Measurements from ENCODE around the gene TBC1D23.
"Not testable (repeated sequence)": the region's sequence is repeated elsewhere in the genome, so short reads cannot be mapped to it uniquely, and the experiment has no call there.

Gene TBC1D23

DNA sequence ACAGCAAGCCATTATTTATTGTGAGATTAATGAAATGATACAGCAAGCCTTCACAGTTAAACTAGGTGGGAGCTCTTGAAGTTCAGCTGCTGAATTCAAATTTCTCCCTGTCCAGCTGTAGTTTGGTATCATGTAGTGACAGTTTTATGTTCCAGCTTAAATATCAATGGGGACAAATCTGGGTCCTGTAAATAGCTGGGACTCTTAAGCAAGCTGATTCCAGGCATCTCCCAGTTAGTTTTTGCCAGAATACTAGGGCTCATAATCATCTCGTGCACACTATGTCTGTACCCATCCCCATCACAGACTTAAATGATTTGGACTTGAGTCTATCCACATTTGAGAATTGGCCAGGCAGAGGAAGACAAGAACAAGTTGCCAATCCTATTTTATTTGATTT is 45.9 kb downstream of the TBC1D23 start:
- DNase-seq (ENCODE audit: low read depth), result no peak

DNA sequence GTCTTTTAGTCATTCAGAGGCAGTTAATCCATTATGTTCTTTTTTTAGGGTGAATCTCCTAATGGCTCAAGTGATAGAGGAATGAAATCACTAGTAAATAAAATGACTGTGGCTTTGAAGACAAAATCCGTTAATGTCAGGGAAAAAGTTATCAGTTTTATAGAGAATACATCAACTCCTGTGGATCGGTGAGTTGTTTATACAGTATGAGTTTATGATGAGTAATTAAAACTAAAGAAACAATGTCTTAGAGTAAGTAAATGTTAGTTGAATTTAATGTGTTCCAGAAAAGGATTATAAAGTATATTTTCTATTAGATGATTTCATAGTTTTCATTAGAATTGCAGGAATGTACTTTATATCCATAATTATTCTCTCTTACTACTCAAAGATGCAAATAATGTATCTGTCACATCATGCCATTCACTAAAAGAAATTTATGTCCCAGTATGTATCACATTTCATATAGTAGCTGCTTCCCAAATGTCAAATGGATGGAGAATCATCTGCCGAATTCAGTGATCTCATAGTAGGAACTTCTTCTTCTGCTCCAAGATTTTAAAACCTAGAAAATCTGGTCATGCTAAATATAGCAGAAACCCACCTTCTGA is 49.7 kb downstream of the TBC1D23 start:
- DNase-seq (ENCODE audit: low read depth), result no peak

DNA sequence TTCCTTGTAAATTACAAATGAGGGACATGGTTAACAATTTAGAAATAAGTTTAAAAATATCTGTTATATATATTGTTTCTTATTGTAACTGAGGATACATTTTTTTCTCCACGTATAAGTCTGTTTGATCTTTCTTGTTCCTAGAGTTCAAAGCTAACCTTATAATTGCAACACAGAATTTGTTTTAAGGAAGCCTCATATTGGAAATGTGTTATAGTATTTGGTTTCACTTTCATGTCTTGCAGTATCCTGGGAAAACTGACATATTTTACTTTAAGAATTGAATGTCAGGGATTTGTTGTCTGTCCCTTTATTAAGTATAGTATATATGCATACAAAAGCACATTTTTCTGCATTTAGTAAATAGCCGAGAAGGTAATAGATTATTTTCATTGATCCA is 50.2 kb downstream of the TBC1D23 start:
- DNase-seq (ENCODE audit: low read depth), result no peak

DNA sequence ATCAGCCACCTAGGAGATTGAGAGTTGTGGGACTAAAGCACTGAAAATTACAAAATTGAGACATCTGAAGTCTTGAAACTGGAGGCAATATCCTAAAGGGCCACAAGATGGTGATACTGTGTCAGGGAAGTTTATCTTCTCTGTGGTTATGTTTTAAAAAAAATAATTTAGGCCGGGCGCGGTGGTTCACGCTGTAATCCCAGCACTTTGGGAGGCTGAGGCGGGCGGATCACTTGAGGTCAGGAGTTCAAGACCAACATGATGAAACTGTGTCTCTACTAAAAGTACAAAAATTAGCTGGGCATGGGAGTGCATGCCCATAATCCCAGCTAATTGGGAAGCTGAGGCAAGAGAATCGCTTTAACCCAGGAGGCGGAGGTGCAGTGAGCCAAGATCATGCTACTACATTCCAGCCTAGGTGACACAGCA is 55.9 kb downstream of the TBC1D23 start:
- DNase-seq (ENCODE audit: low read depth), result peak; percentile 65

DNA sequence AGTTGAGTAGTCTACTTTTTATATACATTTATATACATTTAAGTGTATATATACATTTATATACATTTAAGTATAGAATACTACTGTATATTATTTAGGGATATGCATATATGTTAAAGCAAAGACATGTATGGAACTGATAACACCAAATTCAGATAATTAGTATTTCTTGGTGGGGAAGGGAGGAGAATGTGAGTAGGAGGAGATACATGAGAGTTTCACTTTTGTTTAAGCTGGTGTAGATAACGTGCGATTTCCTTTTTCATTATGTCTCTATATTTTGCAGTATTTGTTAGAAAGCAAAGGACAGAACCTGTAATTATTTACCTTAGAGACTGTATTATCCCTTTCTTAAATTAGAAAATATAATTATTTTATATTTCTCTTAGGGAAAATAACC is 57.1 kb downstream of the TBC1D23 start:
- no peak for DNase-seq (ENCODE audit: low read depth)

DNA sequence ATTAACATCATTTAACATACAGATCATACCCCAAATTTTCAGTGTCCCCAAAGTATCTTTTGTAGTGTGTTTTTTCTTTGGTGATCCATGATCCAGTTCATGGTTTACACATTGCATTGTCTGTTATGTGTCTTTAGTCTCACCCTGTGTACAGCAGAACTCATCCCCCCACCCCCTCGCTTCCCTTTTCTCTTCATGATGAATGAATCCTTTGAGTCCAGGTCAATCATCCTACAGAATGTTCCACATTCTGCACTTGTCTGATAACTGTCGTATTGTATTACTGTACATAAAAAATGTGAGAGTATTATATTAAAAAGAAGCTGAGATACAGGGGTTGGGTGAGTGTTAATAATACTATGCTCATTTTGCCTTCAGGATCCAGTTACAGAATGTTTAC is 59.2 kb downstream of the TBC1D23 start:
- no peak for DNase-seq (ENCODE audit: low read depth)

DNA sequence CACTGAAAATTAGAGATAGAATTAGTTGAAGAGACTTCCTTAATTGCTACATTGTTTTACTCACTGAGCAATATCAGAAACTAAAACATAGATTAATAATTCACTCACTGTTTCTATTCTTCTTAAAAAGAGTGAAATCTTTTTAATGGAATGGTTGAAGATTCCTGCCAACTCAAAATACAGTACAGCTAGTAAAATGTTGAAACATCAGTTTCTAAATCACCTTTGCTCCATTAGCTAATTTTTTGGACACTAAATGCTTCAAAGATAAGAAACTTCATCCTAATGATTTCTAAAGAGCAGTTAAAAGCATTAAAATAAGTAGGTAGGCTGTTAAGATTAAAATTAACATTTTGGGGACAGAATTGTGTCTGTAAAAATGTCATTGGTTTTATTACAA is 63.3 kb downstream of the TBC1D23 start:
- DNase-seq (ENCODE audit: low read depth), result no peak

DNA sequence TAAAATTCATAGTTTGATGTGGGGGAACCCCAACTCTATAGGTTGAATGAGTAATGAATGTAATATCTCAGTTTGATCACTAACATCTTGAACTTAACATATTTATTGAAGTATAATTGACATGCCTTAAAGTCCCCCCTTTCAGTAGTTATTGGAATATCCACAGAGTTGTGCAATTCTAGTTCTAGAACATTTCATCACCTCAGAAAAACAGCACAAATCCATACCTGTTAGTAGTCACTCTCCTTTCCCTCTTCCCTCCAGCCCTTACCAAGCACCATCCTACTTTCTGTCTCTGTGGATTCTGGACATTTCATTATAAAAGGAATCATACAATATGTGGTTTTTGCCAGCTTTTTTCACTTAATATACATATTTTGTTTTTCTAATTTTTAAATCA is 65.0 kb downstream of the TBC1D23 start:
- DNase-seq (ENCODE audit: low read depth), result no peak

DNA sequence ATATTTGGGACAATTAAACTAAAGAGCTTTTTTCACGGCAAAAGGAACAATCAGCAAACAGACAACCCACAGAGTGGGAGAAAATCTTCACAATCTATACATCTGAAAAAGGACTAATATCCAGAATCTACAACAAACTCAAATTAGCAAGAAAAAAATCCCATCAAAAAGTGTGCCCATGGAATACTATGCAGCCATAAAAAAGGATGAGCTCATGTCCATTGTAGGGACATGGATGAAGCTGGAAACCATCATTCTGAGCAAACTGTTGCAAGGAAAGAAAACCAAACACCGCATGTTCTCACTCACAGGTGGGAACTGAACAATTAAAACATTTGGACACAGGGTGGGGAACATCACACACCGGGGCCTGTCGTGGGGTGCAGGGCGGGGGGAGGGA is 66.6 kb downstream of the TBC1D23 start:
- not testable (repeated sequence) for DNase-seq (ENCODE audit: low read depth)

DNA sequence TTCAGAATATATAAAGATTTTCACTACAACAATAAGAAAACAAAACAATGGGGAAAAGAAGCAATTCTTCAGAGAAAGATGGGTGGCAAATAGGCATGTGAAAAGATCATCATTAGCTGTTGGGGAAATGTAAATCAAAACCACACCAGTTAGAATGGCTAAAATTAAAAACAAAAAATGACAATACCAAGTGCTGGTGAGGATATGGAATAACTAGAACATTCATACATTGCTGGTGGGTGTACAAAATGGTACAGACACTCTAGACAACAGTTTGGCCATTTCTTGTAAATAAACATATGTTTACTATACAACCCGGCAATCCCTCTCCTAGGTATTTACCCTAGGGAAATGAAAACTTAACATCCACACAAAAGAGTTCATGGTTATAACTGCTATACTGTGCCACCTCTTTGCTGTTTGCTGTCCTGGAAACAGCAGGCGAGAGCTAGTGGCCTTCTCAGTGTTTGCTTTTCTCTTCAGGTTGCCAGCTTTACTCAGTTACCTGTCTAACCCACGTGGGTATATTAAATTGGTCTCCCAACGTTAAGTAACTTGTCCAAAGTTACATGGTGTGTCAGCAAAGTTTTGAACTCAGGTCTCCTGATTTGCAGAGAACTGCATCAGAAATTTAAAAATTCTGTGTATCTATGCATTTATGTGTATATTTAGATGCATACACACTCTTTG is 69.2 kb downstream of the TBC1D23 start:
- DNase-seq (ENCODE audit: low read depth), result no peak

DNA sequence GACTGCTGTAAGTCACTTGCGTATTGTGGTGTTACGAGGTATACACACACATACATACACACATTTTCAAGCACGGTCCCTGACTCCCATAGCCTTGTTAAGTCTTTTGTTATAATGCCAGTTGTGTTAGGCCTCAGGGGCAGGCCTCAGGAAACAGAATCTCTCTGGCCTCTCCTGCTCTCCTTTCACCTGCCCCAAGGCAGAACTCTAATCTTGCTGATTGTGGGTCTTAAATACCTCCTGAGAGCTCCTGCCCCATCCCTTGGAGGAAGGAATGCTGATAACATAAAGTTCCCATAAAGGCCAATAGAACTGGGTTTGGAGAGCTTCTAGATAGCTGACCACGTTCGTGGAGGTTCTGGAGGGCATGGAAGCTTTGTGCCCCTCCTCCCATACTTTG is 69.9 kb downstream of the TBC1D23 start:
- no peak for DNase-seq (ENCODE audit: low read depth)

DNA sequence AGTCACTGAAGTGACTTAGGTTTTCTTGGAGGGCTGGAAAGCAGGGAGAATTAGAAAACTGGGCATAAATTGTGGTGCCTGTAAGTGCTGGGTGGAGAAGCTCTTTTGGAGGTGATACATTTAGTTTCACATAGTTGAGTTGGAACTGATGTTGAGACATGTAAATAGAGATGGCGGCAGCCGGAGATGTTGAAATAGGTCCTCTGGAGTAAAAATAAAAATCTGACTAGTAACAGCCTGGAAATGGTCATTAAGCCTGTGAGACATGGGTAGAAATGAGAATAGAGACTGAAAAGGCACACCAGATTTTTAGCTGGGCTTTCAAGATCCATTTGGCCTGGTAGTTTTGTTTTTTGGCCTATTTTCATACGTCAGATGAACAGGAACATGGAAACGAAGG is 70.9 kb downstream of the TBC1D23 start:
- no peak for DNase-seq (ENCODE audit: low read depth)

DNA sequence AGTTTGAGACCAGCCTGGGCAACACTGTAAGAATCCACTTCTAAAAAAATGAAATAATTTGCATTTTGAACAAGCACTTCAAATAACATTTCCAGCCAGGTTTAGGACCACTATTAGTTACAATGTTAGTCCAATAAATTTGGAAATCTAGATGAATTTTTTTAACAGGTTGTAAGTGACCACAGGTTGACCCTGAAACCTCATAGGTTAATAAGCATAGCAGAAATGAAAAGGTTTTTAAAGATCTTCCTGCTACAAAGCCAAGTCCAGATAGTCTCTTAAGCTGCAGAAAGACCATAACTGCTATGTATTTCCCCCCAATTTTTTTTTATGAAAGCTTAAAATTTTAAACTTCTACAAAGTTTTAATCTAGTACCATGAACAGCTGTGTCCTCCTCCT is 72.3 kb downstream of the TBC1D23 start:
- DNase-seq (ENCODE audit: low read depth), result no peak

DNA sequence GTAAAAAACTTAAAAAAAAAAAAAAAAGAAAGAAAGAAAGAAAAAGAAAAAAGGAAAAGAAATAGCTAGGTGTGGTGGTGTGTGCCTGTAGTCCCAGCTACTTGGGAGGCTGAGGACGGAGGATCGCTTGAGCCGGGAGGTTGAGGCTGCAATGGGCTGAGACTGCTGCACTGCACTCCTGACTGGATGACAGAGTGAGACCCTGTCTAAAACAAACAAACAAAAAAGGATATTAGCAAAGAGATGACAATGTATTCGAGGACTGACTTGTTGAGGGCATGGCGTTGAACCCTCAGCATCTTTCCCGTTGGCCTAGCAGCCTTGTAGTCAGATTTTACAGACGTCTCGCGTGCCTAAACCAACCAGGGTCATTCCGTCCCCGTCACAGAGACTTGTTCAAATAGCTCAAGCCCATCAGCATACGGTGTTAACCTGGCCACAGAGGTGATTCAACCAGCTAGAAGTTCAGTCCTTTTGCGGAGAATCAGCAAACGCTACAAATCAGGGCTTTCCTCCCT is 73.2 kb downstream of the TBC1D23 start:
- no peak for DNase-seq (ENCODE audit: low read depth)

DNA sequence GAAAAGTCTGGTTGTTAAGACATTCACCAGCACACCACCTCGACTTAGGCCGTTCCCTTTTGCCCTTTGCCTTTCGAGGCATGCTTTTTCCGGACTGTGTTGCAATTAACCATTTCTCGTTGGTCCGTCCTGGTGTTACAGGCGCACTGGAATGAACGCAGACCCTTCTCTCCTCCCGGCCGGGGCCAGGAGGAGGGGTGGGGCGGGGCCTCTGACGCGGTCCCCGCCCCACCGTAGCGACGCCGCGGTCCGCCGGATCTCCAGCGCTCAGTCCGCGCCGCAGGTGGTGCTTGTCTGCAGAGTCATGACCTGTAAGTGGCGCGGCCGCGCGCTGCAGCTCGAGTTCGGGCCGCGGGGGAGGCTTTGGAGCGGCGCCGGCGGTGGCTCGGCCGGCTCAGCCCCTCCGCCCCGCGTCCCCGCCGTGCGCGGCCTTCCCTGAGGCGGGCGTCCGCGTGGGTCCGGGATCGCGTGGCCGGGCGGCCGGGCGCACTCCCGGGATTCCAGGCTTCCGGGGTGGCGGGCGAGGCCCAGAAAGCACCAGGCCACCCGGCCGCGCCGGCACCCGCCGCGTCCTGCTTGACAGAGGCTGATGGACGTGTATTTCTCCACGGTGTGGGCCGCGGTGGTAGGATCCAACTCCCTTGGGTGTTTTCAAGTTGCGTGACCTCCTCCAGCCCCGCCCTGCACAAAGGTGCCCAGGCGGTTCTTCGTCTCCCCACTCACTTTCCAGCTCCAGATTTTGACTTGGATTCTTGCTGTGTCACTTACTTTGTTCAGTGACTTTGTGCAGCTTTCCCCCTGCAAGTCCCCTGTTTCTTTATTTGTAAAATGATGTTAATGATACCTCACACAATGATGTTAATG is 73.9 kb downstream of the TBC1D23 start, which contains the start of gene NIT2:
TSS of gene NIT2 (plus strand) at position 270 of the 864 bp plus-strand sequence. CDS start at position 305, 35 bp downstream.
- peak; percentile 49 for DNase-seq (ENCODE audit: low read depth)

DNA sequence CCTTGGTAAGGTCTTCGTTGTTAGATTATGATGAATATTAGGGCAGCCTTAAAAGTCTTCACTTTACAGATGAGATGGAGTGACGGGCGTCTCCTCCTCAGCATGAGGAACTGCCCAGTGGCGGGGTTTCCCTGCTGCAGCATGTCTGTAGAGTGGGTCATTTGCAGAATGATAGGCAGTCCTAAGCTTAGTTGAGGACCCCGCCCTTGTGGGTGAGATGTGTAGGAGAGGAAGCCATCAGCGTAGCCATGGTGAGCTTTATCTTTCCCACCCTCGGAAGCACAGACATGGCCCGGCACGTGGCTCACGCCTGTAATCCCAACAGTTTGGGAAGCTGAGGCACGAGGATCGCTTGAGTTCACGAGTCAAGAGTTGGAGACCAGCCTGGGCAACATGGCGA is 74.6 kb downstream of the TBC1D23 start:
- DNase-seq (ENCODE audit: low read depth), result no peak

DNA sequence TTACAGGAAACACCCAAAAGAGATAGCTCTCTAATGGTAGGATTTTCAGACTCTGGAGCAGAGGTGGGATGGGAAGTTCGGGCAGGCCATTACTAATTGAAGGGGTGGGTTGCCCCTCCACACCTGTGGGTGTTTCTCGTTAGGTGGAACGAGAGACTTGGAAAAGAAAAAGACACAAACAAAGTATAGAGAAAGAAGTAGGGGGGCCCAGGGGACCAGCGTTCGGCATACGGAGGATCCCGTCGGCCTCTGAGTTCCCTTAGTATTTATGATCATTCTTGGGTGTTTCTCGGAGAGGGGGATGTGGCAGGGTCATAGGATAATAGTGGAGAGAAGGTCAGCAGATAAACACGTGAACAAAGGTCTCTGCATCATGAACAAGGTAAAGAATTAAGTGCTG is 75.4 kb downstream of the TBC1D23 start:
- not testable (repeated sequence) for DNase-seq (ENCODE audit: low read depth)

DNA sequence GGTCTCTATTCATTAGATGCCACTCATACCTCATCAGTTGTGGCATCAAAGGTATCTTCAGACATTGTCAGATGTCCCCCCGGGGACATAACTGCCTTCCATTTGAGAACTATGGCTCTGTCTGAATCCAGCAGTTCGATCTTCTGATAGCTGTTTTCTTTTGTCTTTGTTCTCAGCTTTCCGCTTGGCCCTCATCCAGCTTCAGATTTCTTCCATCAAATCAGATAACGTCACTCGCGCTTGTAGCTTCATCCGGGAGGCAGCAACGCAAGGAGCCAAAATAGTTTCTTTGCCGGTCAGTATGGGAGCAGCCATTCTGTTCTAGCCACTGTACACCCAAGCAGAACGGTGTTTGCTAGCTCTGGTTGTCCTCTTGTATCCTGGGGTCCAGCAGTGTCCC is 78.1 kb downstream of the TBC1D23 start:
- no peak for DNase-seq (ENCODE audit: low read depth)

DNA sequence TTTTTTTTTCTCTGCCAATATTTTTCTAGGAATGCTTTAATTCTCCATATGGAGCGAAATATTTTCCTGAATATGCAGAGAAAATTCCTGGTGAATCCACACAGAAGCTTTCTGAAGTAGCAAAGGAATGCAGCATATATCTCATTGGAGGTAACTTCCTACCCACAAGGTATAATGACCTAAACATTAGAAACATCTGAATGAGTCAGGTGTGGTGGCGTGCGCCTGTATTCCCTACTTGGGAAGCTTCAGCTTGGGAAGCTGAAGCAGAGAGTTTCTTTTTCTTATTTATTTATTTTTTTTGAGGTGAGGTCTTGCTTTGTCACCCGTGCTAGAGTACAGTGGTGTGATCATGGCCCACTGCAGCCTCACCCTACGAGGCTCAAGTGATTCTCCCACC is 79.0 kb downstream of the TBC1D23 start:
- DNase-seq (ENCODE audit: low read depth), result no peak

DNA sequence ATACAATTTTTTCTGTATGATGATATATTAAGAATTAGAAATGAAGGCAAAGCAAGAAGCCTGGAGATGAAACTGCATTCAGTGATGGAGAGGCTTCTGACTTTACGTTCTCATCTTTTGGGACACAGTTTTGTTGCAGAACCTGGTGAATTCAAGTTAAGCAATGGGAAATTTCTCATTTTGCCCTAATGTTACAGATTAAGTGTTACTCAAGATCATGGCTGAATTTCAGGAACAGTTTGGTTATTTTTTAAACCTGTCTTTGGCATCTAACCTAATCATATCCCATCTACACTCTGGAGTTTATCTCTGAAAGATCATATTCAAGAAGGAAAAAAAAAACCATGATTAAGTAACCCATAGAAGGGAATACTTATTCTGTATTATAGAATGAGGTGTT is 79.7 kb downstream of the TBC1D23 start:
- no peak for DNase-seq (ENCODE audit: low read depth)

DNA sequence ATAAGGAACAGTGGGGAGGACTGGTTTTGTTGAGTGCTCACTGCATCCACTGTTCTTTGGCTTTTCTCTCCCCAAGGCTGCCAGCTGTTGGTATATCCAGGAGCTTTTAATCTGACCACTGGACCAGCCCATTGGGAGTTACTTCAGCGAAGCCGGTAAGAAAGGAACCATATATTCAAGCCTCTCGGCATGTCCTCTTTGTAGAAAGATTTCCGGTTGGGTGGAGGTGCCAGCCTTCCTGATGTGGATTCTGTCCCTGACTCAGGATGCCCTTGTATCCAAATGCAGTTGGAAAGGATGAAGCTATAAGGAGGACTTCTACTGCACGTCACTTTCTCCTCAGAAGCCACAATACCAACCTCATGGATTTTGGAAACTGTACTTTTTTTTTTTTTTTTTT is 87.9 kb downstream of the TBC1D23 start:
- no peak for DNase-seq (ENCODE audit: low read depth)

DNA sequence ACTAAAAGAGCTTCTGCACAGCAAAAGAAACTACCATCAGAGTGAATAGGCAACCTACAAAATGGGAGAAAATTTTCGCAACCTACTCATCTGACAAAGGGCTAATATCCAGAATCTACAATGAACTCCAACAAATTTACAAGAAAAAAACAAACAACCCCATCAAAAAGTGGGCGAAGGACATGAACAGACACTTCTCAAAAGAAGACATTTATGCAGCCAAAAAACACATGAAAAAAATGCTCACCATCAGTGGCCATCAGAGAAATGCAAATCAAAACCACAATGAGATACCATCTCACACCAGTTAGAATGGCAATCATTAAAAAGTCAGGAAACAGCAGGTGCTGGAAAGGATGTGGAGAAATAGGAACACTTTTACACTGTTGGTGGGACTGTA is 91.0 kb downstream of the TBC1D23 start:
- not testable (repeated sequence) for DNase-seq (ENCODE audit: low read depth)
